Gastrocnemius medialis (tissue), 4 donors: Measurements from ENCODE around the gene CELSR3. TPM values are rescaled to one million over a fixed set of nuclear protein-coding genes. Genes with fewer than 3 reads are reported as not detected.
A peak's percentile ranks its signal among the peaks of the same experiment; 100 is the strongest.

Experiments used
- ATAC-seq, 2 donors: fragments of 150-250 bp; one replicate each; pipeline ENCODE4 v1.9.1; 2016
- DNase-seq, 2 donors: peaks; one replicate each; pipeline ENCODE4 v3.0.0-alpha.2; 2019
- H3K27ac ChIP-seq, 4 donors: fragments of 200-600 bp; sonication (generic); 1 replicate in 1 of 4; 2 replicates in 3 of 4; pipeline ENCODE4 v1.5.1; 2016 to 2018; ENCODE audit warnings: mild to moderate bottlenecking in 2 of 4, moderate library complexity in 1 of 4
- H3K27me3 ChIP-seq, 3 donors: fragments of 200-600 bp; sonication (generic) in 2 of 3; 1 replicate in 1 of 3; 2 replicates in 2 of 3; pipeline versions ENCODE4 v1.5.1 to v1.6.0; 2016 to 2019; ENCODE audit warnings: mild to moderate bottlenecking in 1 of 3, moderate library complexity in 1 of 3
- H3K36me3 ChIP-seq, 2 donors: fragments of 200-600 bp; sonication (generic) in 1 of 2; one replicate each; pipeline ENCODE4 v1.5.1; 2017 to 2018
- H3K4me1 ChIP-seq, 2 donors: fragments of 200-600 bp; sonication (generic) in 1 of 2; one replicate each; pipeline ENCODE4 v1.5.1; 2016 to 2017; ENCODE audit warnings: mild to moderate bottlenecking in 2 of 2
- H3K4me3 ChIP-seq, 4 donors: fragments of 200-600 bp; sonication (generic) in 3 of 4; 1 replicate in 1 of 4; 2 replicates in 3 of 4; pipeline ENCODE4 v1.5.1; 2016 to 2019; ENCODE audit warnings: mild to moderate bottlenecking in 2 of 4
- H3K9me3 ChIP-seq, 3 donors: fragments of 200-600 bp; sonication (generic) in 2 of 3; 1 replicate in 1 of 3; 2 replicates in 2 of 3; pipeline ENCODE4 v1.5.1; 2016 to 2019
- POLR2A ChIP-seq, 2 donors: fragments of 450-650 bp; IDR thresholded peaks; one replicate each; pipeline ENCODE4 v1.6.1; 2017; ENCODE audit warnings: antibody characterized with exemption in 2 of 2, mild to moderate bottlenecking in 2 of 2, moderate library complexity in 2 of 2
- in situ Hi-C, 4 donors: fragments of 200-750 bp; cut with MboI; loops; one replicate each; pipeline versions ENCODE4 v1.15.0 to v1.8.0; 2017; ENCODE audit warnings: low sequenced_read_pairs in 4 of 4
- intact Hi-C: fragments of 100-400 bp; cut with DNase I; formaldehyde crosslinking; loops from one replicate; pipeline ENCODE4 v1.15.1; 2023; ENCODE audit warnings: low total_unique reads
- total RNA-seq, 4 donors: library from RNA; depleted of rRNA; stranded (reverse); fragments of >200 nt; gene quantifications; one replicate each; pipeline versions ENCODE4 v1.1.0 to v1.2.3, GENCODE V29; 2016
- TF ChIP-seq, protein P1 (sequence below), 5 experiments: fragments of 450-650 bp in 3 of 5; fragments of 200-600 bp in 2 of 5; sonication (generic) in 2 of 5; IDR thresholded peaks in 4 of 5; conservative IDR thresholded peaks in 1 of 5; 1 replicate in 4 of 5; 2 replicates in 1 of 5; pipeline ENCODE4 v1.5.1; 2016 to 2019; ENCODE audit warnings: antibody characterized with exemption in 5 of 5, mild to moderate bottlenecking in 3 of 5, moderate library complexity in 3 of 5

CELSR3 gene
- total RNA-seq, 4 donors from 2014 or later = 0.02 to 0.25 (median 0.05) TPM; not detected in 1

DNA sequence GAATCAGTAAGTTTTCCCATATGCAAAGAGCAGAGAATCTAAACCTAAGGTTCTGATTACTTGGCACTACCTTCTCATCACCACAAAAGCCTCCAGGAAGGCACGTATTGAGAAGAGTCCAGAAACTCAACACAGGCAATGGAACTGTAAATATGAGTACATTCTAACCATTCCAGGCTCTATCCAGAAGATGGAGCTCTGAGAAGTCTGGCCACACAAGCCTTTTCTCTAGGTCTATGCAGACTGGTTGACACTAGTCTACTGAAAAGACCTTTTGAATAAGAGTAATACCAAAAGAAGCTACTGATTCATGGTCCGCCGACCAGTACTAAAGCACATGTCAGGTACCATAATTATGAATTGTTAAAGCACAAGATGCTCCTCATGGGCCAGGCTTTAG, 35.3 kb upstream of the CELSR3 start:
- no peak for ATAC-seq
- peaks cover 5 to 6% of the 10 kb centered on the region in 2 donors for H3K4me1 ChIP-seq
- intact Hi-C loops (no loop called here), in situ Hi-C loops (no loop called here)
- peaks cover 0 to 23% of the 10 kb centered on the region in 2 donors for H3K36me3 ChIP-seq
- H3K9me3 ChIP-seq = no peaks in the 10 kb centered on the region
- no peak for DNase-seq
- H3K4me3 ChIP-seq = no peak overlapping the region
- no peak overlapping the region for H3K27ac ChIP-seq
- H3K27me3 ChIP-seq = no peaks in the 10 kb centered on the region
- TF ChIP-seq, protein P1, sequence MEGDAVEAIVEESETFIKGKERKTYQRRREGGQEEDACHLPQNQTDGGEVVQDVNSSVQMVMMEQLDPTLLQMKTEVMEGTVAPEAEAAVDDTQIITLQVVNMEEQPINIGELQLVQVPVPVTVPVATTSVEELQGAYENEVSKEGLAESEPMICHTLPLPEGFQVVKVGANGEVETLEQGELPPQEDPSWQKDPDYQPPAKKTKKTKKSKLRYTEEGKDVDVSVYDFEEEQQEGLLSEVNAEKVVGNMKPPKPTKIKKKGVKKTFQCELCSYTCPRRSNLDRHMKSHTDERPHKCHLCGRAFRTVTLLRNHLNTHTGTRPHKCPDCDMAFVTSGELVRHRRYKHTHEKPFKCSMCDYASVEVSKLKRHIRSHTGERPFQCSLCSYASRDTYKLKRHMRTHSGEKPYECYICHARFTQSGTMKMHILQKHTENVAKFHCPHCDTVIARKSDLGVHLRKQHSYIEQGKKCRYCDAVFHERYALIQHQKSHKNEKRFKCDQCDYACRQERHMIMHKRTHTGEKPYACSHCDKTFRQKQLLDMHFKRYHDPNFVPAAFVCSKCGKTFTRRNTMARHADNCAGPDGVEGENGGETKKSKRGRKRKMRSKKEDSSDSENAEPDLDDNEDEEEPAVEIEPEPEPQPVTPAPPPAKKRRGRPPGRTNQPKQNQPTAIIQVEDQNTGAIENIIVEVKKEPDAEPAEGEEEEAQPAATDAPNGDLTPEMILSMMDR (IDR thresholded peaks at IDR 0.05 in 4 of 5, conservative IDR thresholded peaks at IDR 0.05 in 1 of 5) = no peak
- TF ChIP-seq POLR2A (IDR thresholded peaks at IDR 0.05) = no peak

DNA sequence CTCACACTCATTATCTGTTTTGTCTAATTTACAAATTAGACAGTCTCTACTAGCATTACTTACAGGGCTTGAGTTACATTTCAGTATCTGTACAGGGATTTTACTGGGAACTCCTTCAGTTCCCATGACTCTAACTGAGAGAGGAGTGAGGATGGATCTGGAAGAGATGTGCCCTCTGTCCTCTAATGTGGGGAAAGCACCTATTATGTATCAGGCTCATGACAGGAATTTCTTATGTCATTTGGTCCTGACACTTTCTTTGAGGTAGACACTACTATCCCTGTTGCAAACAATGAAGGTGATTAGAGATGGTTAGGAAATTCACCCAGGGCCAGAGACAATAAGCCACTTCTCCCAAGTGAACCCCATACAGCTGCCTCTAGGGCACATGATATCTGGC, 33.9 kb upstream of the CELSR3 start:
- Histone ChIP-seq H3K4me1 (peaks cover 5 to 6% of the 10 kb centered on the region in 2 donors), H3K27me3 (no peaks in the 10 kb centered on the region), H3K27ac (peak overlapping the region in 1 of 4 donors; percentile 11), H3K36me3 (peaks cover 0 to 37% of the 10 kb centered on the region in 2 donors), H3K4me3 (no peak overlapping the region), H3K9me3 (no peaks in the 10 kb centered on the region)
- ATAC-seq (no peak), DNase-seq (no peak)
- intact Hi-C loops = no loop called here
- in situ Hi-C loops = no loop called here
- no peak for TF ChIP-seq POLR2A (IDR thresholded peaks at IDR 0.05)
- TF ChIP-seq, protein P1 (IDR thresholded peaks at IDR 0.05 in 4 of 5, conservative IDR thresholded peaks at IDR 0.05 in 1 of 5) = no peak

DNA sequence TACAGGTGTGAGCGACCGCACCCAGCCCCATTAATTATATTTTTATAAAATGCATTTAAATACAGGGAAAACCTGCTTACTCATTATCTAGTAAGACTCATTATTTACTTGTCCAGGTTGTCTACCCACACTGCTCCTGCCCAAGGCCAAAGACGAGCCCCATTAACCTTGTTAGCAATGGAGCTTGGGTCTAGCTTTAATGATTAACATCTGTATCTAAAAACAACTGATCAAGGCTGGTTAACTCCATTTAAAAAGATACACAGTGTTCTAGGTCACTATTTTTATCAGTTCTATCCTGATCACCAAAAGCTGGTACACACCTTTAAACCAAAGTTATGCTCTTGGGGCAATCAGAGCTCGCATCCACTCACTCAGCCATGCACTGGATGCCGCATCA, 33.5 kb upstream of the CELSR3 start:
- Histone ChIP-seq H3K4me1 (peaks cover 5 to 6% of the 10 kb centered on the region in 2 donors), H3K4me3 (no peak overlapping the region), H3K9me3 (no peaks in the 10 kb centered on the region), H3K27me3 (no peaks in the 10 kb centered on the region), H3K36me3 (peaks cover 0 to 41% of the 10 kb centered on the region in 2 donors), H3K27ac (peak overlapping the region in 3 of 4 donors; percentile 11 to 69 (median 29))
- DNase-seq = no peak
- ATAC-seq = no peak
- intact Hi-C loops (no loop called here), in situ Hi-C loops (no loop called here)
- TF ChIP-seq, protein P1 (IDR thresholded peaks at IDR 0.05 in 4 of 5, conservative IDR thresholded peaks at IDR 0.05 in 1 of 5) = no peak
- no peak for TF ChIP-seq POLR2A (IDR thresholded peaks at IDR 0.05)

DNA sequence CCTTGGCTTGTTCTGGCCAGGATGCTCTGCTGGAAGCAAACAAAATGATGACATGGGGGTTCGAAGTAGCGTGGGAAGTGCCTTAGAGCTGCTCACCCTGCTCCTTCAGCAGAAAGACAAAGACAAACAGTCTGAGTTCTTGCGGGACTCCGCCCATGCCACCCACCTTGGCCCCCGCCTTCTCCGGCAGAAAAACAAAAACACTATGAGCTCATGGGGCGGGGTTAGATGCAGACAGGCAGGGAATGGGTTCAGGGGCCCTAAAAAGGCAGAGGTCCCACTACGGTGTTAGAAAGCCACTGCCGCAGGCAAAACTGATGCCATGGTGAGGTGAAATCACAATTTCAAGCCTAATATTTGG, 32.7 kb upstream of the CELSR3 start:
- in situ Hi-C loops = no loop called here
- peaks cover 5 to 6% of the 10 kb centered on the region in 2 donors for H3K4me1 ChIP-seq
- H3K27me3 ChIP-seq = no peaks in the 10 kb centered on the region
- intact Hi-C loops = no loop called here
- TF ChIP-seq POLR2A (IDR thresholded peaks at IDR 0.05) = no peak
- TF ChIP-seq, protein P1 (IDR thresholded peaks at IDR 0.05 in 4 of 5, conservative IDR thresholded peaks at IDR 0.05 in 1 of 5) = no peak
- peaks cover 0 to 48% of the 10 kb centered on the region in 2 donors for H3K36me3 ChIP-seq
- H3K4me3 ChIP-seq = peak overlapping the region in 3 of 4 donors; percentile 8 to 47 (median 44)
- H3K9me3 ChIP-seq = no peaks in the 10 kb centered on the region
- peak; percentile 54 to 55 for ATAC-seq
- H3K27ac ChIP-seq = peak overlapping the region; percentile 59 to 69 (median 63)
- peak; percentile 23 to 54 for DNase-seq
